ENCODE data around the gene CDH6.

GRCh38 chr5:31214229-31214628 lies 20.7 kb downstream of the CDH6 start:
- TF ChIP-seq, protein P1, sequence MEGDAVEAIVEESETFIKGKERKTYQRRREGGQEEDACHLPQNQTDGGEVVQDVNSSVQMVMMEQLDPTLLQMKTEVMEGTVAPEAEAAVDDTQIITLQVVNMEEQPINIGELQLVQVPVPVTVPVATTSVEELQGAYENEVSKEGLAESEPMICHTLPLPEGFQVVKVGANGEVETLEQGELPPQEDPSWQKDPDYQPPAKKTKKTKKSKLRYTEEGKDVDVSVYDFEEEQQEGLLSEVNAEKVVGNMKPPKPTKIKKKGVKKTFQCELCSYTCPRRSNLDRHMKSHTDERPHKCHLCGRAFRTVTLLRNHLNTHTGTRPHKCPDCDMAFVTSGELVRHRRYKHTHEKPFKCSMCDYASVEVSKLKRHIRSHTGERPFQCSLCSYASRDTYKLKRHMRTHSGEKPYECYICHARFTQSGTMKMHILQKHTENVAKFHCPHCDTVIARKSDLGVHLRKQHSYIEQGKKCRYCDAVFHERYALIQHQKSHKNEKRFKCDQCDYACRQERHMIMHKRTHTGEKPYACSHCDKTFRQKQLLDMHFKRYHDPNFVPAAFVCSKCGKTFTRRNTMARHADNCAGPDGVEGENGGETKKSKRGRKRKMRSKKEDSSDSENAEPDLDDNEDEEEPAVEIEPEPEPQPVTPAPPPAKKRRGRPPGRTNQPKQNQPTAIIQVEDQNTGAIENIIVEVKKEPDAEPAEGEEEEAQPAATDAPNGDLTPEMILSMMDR (IDR thresholded peaks at IDR 0.05): no peak
- TF ChIP-seq POLR2A (IDR thresholded peaks at IDR 0.05): no peak

Measured in lower leg skin (tissue), 3 donors.